ENCODE measurements around the gene SNX11. TPM values are rescaled to one million over a fixed set of nuclear protein-coding genes. Genes with fewer than 3 reads are reported as not detected.

The SNX11 gene
- total RNA-seq, result 10 to 100 TPM; 12.3 to 35.1 (median 16.7) TPM
- polyA plus RNA-seq, result 10 to 100 TPM; 16.8 to 21.1 TPM
- total RNA-seq, result 20.1 reads per million, percentile 50 among the genes with 10 or more reads in this experiment

- Histone ChIP-seq H3K27me3 (ENCODE audit: control insufficient read depth in 2 of 2, insufficient read depth in 2 of 2, low read length in 2 of 2) (no peaks in the 10 kb centered on the region), H3K27ac (ENCODE audit: low read depth, low read length) (peak within 1 kb of the TSS; percentile 89), H3K36me3 (ENCODE audit: control insufficient read depth in 2 of 3, insufficient read depth in 3 of 3, low read length in 3 of 3) (peaks cover 0 to 7% (median 0%) of the 10 kb centered on the region in 3 experiments), H3K4me3 (ENCODE audit: low read length) (peak within 1 kb of the TSS; percentile 97), H3K4me1 (ENCODE audit: control insufficient read depth in 2 of 2, insufficient read depth in 2 of 2, low read length in 2 of 2) (peaks cover 18 to 20% of the 10 kb centered on the region in 2 donors), H3K9me3 (ENCODE audit: control insufficient read depth in 2 of 3, low read length in 3 of 3) (no peaks in the 10 kb centered on the region)
- ChIA-PET POLR2A (interaction anchor here (0.6 to 1.8 kb wide), 14 partner anchors 8 to 460 kb away, joined by 3 to 11 read pairs (median 5); partner anchors contain the start of genes KPNB1, NFE2L1 and PNPO), CTCF (interaction anchor here (1.2 to 2.2 kb wide), 5 partner anchors 10 to 82 kb away, joined by 3 to 7 read pairs (median 4); no protein-coding TSS in a partner anchor)
- ATAC-seq (peak; percentile 96), DNase-seq (peak; percentile 85 to 97 (median 94))
- Mint-ChIP-seq H3K36me3 (peaks cover 0 to 26% (median 0%) of the 10 kb centered on the region in 5 donors), H3K9me3 (peaks cover 0 to 8% (median 0%) of the 10 kb centered on the region in 11 donors), H3K27ac (peak within 1 kb of the TSS; percentile 89 to 96 (median 93)), H3K27me3 (no peaks in the 10 kb centered on the region), H3K4me1 (peaks cover 44 to 68% (median 62%) of the 10 kb centered on the region in 7 donors), H3K4me3 (peak within 1 kb of the TSS; percentile 92 to 99 (median 96))
- intact Hi-C loops (cut with micrococcal nuclease), result loop anchor here (1.0 to 10.0 kb wide), 8 partner anchors 59 to 1087 kb away; partner anchors contain the start of genes NFE2L1 (in 2 of the 2), ATP5MC1 (in 1 of the 2), CALCOCO2 (in 1 of the 2) and CDK5RAP3 (in 1 of the 2)
Measured at GRCh38 chr17:48107137-48108055, at the start of gene SNX11. Gene SNX11 (plus strand): TSS chr17:48107766. CDS start chr17:48112044, 4,278 bp downstream.

- Mint-ChIP-seq H3K27me3 (no peaks in the 10 kb centered on the region), H3K4me3 (no peak overlapping the region), H3K4me1 (peaks cover 13 to 28% (median 18%) of the 10 kb centered on the region in 7 donors), H3K27ac (peak overlapping the region in 1 of 9 donors; percentile 15), H3K9me3 (no peaks in the 10 kb centered on the region), H3K36me3 (peaks cover 0 to 46% (median 12%) of the 10 kb centered on the region in 5 donors)
- DNase-seq, result no peak
- no peak for ATAC-seq
- Histone ChIP-seq H3K27me3 (ENCODE audit: control insufficient read depth in 2 of 2, insufficient read depth in 2 of 2, low read length in 2 of 2) (no peaks in the 10 kb centered on the region), H3K9me3 (ENCODE audit: control insufficient read depth in 2 of 3, low read length in 3 of 3) (no peaks in the 10 kb centered on the region), H3K36me3 (ENCODE audit: control insufficient read depth in 2 of 3, insufficient read depth in 3 of 3, low read length in 3 of 3) (peaks cover 5 to 86% (median 16%) of the 10 kb centered on the region in 3 experiments), H3K4me1 (ENCODE audit: control insufficient read depth in 2 of 2, insufficient read depth in 2 of 2, low read length in 2 of 2) (no peaks in the 10 kb centered on the region), H3K27ac (ENCODE audit: low read depth, low read length) (no peak overlapping the region), H3K4me3 (ENCODE audit: low read length) (no peak overlapping the region)
- ChIA-PET POLR2A (interaction anchor here (2.9 kb wide), 1 partner anchor 11 kb away, joined by 13 read pairs; the partner anchor contains the start of gene NFE2L1), CTCF (no interaction called here)
- intact Hi-C loops (cut with micrococcal nuclease), result no loop called here
Measured at GRCh38 chr17:48058393-48059124, 49.0 kb upstream of the SNX11 start.

- H3K27me3 Mint-ChIP-seq, result no peaks in the 10 kb centered on the region
Measured at GRCh38 chr17:48059125-48059668, 48.4 kb upstream of the SNX11 start.

GRCh38 chr17:48060249-48060648 lies 47.3 kb upstream of the SNX11 start:
- Mint-ChIP-seq H3K36me3 (peaks cover 0 to 46% (median 16%) of the 10 kb centered on the region in 5 donors), H3K4me1 (peaks cover 5 to 19% (median 14%) of the 10 kb centered on the region in 7 donors), H3K27me3 (no peaks in the 10 kb centered on the region), H3K9me3 (no peaks in the 10 kb centered on the region), H3K4me3 (no peak overlapping the region), H3K27ac (peak overlapping the region in 1 of 9 donors; percentile 12)
- DNase-seq, result no peak
- Histone ChIP-seq H3K27me3 (ENCODE audit: control insufficient read depth in 2 of 2, insufficient read depth in 2 of 2, low read length in 2 of 2) (no peaks in the 10 kb centered on the region), H3K9me3 (ENCODE audit: control insufficient read depth in 2 of 3, low read length in 3 of 3) (no peaks in the 10 kb centered on the region), H3K4me3 (ENCODE audit: low read length) (no peak overlapping the region), H3K27ac (ENCODE audit: low read depth, low read length) (no peak overlapping the region), H3K4me1 (ENCODE audit: control insufficient read depth in 2 of 2, insufficient read depth in 2 of 2, low read length in 2 of 2) (no peaks in the 10 kb centered on the region), H3K36me3 (ENCODE audit: control insufficient read depth in 2 of 3, insufficient read depth in 3 of 3, low read length in 3 of 3) (peaks cover 5 to 84% (median 16%) of the 10 kb centered on the region in 3 experiments)
- intact Hi-C loops (cut with micrococcal nuclease), result no loop called here
- ATAC-seq, result no peak
- CTCF ChIA-PET, result no interaction called here
- POLR2A ChIA-PET, result interaction anchor here (2.9 kb wide), 1 partner anchor 13 kb away, joined by 13 read pairs; the partner anchor contains the start of gene NFE2L1

More at GRCh38 chr17:48059125-48059668, 48.4 kb upstream of the SNX11 start:
- CTCF ChIA-PET, result no interaction called here
- intact Hi-C loops (cut with micrococcal nuclease), result no loop called here
- no peaks in the 10 kb centered on the region for H3K27me3 ChIP-seq (ENCODE audit: control insufficient read depth in 2 of 2, insufficient read depth in 2 of 2, low read length in 2 of 2)
- POLR2A ChIA-PET, result interaction anchor here (2.9 kb wide), 1 partner anchor 12 kb away, joined by 13 read pairs; the partner anchor contains the start of gene NFE2L1
- ATAC-seq (no peak), DNase-seq (no peak)
- Mint-ChIP-seq H3K9me3 (no peaks in the 10 kb centered on the region), H3K36me3 (peaks cover 0 to 46% (median 12%) of the 10 kb centered on the region in 5 donors), H3K4me1 (peaks cover 8 to 23% (median 17%) of the 10 kb centered on the region in 7 donors), H3K27ac (peak overlapping the region in 2 of 9 donors; percentile 8 to 45), H3K4me3 (no peak overlapping the region)
- H3K4me1 ChIP-seq (ENCODE audit: control insufficient read depth in 2 of 2, insufficient read depth in 2 of 2, low read length in 2 of 2), result no peaks in the 10 kb centered on the region
- H3K27ac ChIP-seq (ENCODE audit: low read depth, low read length), result no peak overlapping the region
- no peak overlapping the region for H3K4me3 ChIP-seq (ENCODE audit: low read length)
- H3K36me3 ChIP-seq (ENCODE audit: control insufficient read depth in 2 of 3, insufficient read depth in 3 of 3, low read length in 3 of 3), result peaks cover 5 to 80% (median 16%) of the 10 kb centered on the region in 3 experiments
- no peaks in the 10 kb centered on the region for H3K9me3 ChIP-seq (ENCODE audit: control insufficient read depth in 2 of 3, low read length in 3 of 3)

GRCh38 chr17:48062273-48062672 lies 45.3 kb upstream of the SNX11 start:
- peak overlapping the region in 1 of 9 donors; percentile 17 for H3K27ac Mint-ChIP-seq
- ChIA-PET POLR2A (no interaction called here), CTCF (interaction anchor here (1.0 kb wide), 1 partner anchor 37 kb away, joined by 3 read pairs; no protein-coding TSS in a partner anchor)
- H3K9me3 ChIP-seq (ENCODE audit: control insufficient read depth in 2 of 3, low read length in 3 of 3), result no peaks in the 10 kb centered on the region
- H3K36me3 Mint-ChIP-seq, result peaks cover 0 to 46% (median 14%) of the 10 kb centered on the region in 5 donors
- no peak overlapping the region for H3K4me3 Mint-ChIP-seq
- H3K27ac ChIP-seq (ENCODE audit: low read depth, low read length), result no peak overlapping the region
- H3K27me3 ChIP-seq (ENCODE audit: control insufficient read depth in 2 of 2, insufficient read depth in 2 of 2, low read length in 2 of 2), result no peaks in the 10 kb centered on the region
- H3K4me1 Mint-ChIP-seq, result peaks cover 0 to 8% (median 0%) of the 10 kb centered on the region in 7 donors
- no peak for DNase-seq
- no peaks in the 10 kb centered on the region for H3K27me3 Mint-ChIP-seq
- H3K4me1 ChIP-seq (ENCODE audit: control insufficient read depth in 2 of 2, insufficient read depth in 2 of 2, low read length in 2 of 2), result no peaks in the 10 kb centered on the region
- no peaks in the 10 kb centered on the region for H3K9me3 Mint-ChIP-seq
- intact Hi-C loops (cut with micrococcal nuclease), result no loop called here
- ATAC-seq, result no peak
- H3K4me3 ChIP-seq (ENCODE audit: low read length), result no peak overlapping the region
- H3K36me3 ChIP-seq (ENCODE audit: control insufficient read depth in 2 of 3, insufficient read depth in 3 of 3, low read length in 3 of 3), result peaks cover 5 to 82% (median 9%) of the 10 kb centered on the region in 3 experiments
